HepG2 (cell line): ENCODE data around the gene CYBRD1. TPM values are rescaled to one million over a fixed set of nuclear protein-coding genes. Genes with fewer than 3 reads are reported as not detected.

Experiments used
- ATF7 ChIP-seq, 2 experiments: fragments of 450-650 bp in 1 of 2; sonication (generic) in 1 of 2; formaldehyde crosslinking in 1 of 2; IDR thresholded peaks; 2 replicates each; pipeline versions ENCODE4 v1.4.0 to v1.6.1; 2016 to 2020; ENCODE audit warnings: antibody characterized with exemption in 1 of 2, mild to moderate bottlenecking in 1 of 2, missing genetic modification reagents in 1 of 2
- GLI4 ChIP-seq: sonication (generic); formaldehyde crosslinking; IDR thresholded peaks from 2 replicates; pipeline ENCODE4 v1.5.1; 2020; ENCODE audit warnings: missing genetic modification reagents, mild to moderate bottlenecking, moderate library complexity, borderline replicate concordance
- MEIS2 ChIP-seq: sonication (generic); formaldehyde crosslinking; IDR thresholded peaks from 2 replicates; pipeline ENCODE4 v1.9.0; 2021; ENCODE audit warnings: mild to moderate bottlenecking, missing genetic modification reagents
- NBN ChIP-seq: fragments of 450-650 bp; conservative IDR thresholded peaks from 2 replicates; pipeline ENCODE4 v1.6.1; 2017
- NFE2L1 ChIP-seq: sonication (generic); formaldehyde crosslinking; IDR thresholded peaks from 2 replicates; pipeline ENCODE4 v1.4.0; 2020; ENCODE audit warnings: missing genetic modification reagents, mild to moderate bottlenecking, borderline replicate concordance
- PCBP1 ChIP-seq: fragments of 200-400 bp; formaldehyde crosslinking; IDR thresholded peaks from 2 replicates; pipeline ENCODE4 v1.6.1; 2017; ENCODE audit warnings: mild to moderate bottlenecking, low read depth, low read length, borderline replicate concordance
- RAD21 ChIP-seq: fragments of 450-650 bp; formaldehyde crosslinking; IDR thresholded peaks from 2 replicates; pipeline ENCODE4 v1.5.0; 2020; ENCODE audit warnings: mild to moderate bottlenecking
- TGIF2 ChIP-seq: IDR thresholded peaks from 2 replicates; pipeline ENCODE4 v1.6.1; 2016; ENCODE audit warnings: control low read depth, missing compliant biosample characterization
- ZBTB20 ChIP-seq: sonication (generic); formaldehyde crosslinking; IDR thresholded peaks from 2 replicates; pipeline ENCODE4 v1.8.1; 2023; ENCODE audit warnings: missing genetic modification reagents, low read depth, mild to moderate bottlenecking, borderline replicate concordance
- ZNF24 ChIP-seq: fragments of 450-650 bp; IDR thresholded peaks from 2 replicates; pipeline ENCODE4 v1.6.1; 2017; ENCODE audit warnings: antibody characterized with exemption, mild to moderate bottlenecking
- ZNF34 ChIP-seq: sonication (generic); formaldehyde crosslinking; IDR thresholded peaks from 2 replicates; pipeline ENCODE4 v1.4.0; 2020; ENCODE audit warnings: mild to moderate bottlenecking, missing genetic modification reagents, borderline replicate concordance
- ZNF383 ChIP-seq: sonication (generic); formaldehyde crosslinking; IDR thresholded peaks from 2 replicates; pipeline ENCODE4 v1.4.0; 2020; ENCODE audit warnings: missing genetic modification reagents, mild to moderate bottlenecking, borderline replicate concordance
- ZNF430 ChIP-seq: sonication (generic); formaldehyde crosslinking; IDR thresholded peaks from 2 replicates; pipeline ENCODE4 v1.9.0; 2021; ENCODE audit warnings: mild to moderate bottlenecking, missing genetic modification reagents
- ZNF670 ChIP-seq: sonication (generic); formaldehyde crosslinking; IDR thresholded peaks from 2 replicates; pipeline ENCODE4 v1.8.0; 2022; ENCODE audit warnings: mild to moderate bottlenecking, missing genetic modification reagents, borderline replicate concordance
- polyA plus RNA-seq, 8 experiments: library from polyadenylated mRNA; depleted of rRNA in 3 of 8; stranded (reverse) in 7 of 8; unstranded in 1 of 8; fragments of >200 nt; fragmentation: Illumina TruSeq in 4 of 8; extraction: Trizol in 4 of 8; gene quantifications; 2 replicates each; pipeline versions ENCODE4 v1.2.1 to v1.2.3, GENCODE V29; 2011 to 2016; ENCODE audit warnings: low read depth in 4 of 8, missing spikeins in 1 of 8, mixed read lengths in 1 of 8; ENCODE audit not compliant: insufficient read depth in 1 of 8
- total RNA-seq, 5 experiments: library from RNA; depleted of rRNA; stranded (reverse); fragments of >200 nt; fragmentation: Illumina TruSeq; extraction: Trizol; gene quantifications; 2 replicates each; pipeline ENCODE4 v1.2.3, GENCODE V29; 2016; ENCODE audit warnings: low read depth in 1 of 5
- TF ChIP-seq, protein P1 (sequence below): sonication (generic); formaldehyde crosslinking; IDR thresholded peaks from 2 replicates; pipeline ENCODE4 v1.4.0; 2020; ENCODE audit warnings: missing genetic modification reagents
- TF ChIP-seq, protein P2 (sequence below): sonication (generic); formaldehyde crosslinking; IDR thresholded peaks from 2 replicates; pipeline ENCODE4 v1.8.0; 2023; ENCODE audit warnings: mild to moderate bottlenecking, missing genetic modification reagents
- TF ChIP-seq, protein P3 (sequence below): sonication (generic); formaldehyde crosslinking; IDR thresholded peaks from 2 replicates; pipeline ENCODE4 v1.9.0; 2021; ENCODE audit warnings: mild to moderate bottlenecking, missing genetic modification reagents
- TF ChIP-seq, protein P4 (sequence below): sonication (generic); formaldehyde crosslinking; IDR thresholded peaks from 2 replicates; pipeline ENCODE4 v1.8.0; 2022; ENCODE audit warnings: mild to moderate bottlenecking, missing genetic modification reagents; ENCODE audit not compliant: insufficient replicate concordance

The CYBRD1 gene
- total and polyA plus RNA-seq, 2 of the 13 experiments (the other 11 are each of a cell fraction or from before 2014, with no cell fraction given) = 0.13 to 0.42 TPM

DNA sequence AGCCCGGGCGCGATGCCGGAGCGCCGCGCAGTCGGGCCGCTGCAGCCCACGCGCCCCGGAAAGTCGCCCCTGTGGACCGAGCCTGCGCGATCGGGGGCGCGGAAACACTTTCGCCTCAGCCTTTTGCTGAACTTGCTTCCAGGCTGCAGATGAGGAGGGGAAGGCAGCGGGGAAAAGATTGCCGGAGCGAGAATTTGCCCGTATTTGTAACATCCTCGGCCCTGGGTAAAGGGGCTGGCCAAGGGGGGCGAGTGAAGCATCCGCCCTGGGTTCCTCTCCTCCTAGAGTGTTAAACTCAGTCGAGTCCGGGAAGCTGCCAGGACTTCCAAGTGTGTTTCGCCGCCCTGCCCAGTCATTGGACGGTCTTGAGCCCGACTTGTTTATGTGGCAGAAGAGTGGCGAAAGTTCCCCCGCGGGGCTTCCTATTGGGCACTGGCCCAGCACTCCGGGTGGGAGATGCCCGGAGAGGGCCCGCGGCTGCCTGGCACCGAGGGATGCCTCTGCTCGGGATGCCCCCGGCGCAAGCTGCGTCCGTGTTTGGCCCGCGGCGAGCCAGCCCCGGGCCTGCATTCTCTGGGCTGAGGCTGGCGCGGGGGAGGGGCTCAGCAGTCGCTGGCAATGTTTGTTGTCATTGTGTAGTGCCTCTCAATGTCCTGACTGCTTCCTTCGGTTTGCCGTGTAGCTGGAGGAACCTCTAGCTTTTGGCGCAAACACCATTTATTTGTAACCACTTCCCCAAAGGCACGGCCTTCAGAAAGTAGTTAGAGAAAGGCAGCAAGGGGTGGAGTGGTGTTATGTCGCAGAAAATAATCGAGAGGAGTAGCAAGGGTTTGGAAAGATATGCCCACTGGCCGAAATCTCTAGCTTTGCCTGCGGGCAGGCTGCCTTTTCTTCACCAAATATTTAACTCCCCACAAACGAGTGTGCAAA, 1.1 kb downstream of the CYBRD1 start (continued):
- TF ChIP-seq NBN (no peak), ZNF670 (CRISPR knock-in tag) (no peak), MEIS2 (CRISPR knock-in tag) (no peak), RAD21 (CRISPR knock-in tag) (no peak), ZNF34 (CRISPR knock-in tag) (no peak), PCBP1 (no peak), ZNF24 (no peak), ZNF430 (CRISPR knock-in tag) (no peak), ATF7 (IDR thresholded peaks at IDR 0.05) (no peak), ATF7 (CRISPR knock-in tag; IDR thresholded peaks at IDR 0.05) (no peak), ZNF383 (CRISPR knock-in tag) (no peak), NFE2L1 (no peak), TGIF2 (CRISPR knock-in tag) (no peak), ZBTB20 (CRISPR knock-in tag) (0 out of 2 replicates have a peak, but pooled peaks have one; percentile 11), GLI4 (peak; percentile 54; the same call in 1 of the 2 replicates)
- TF ChIP-seq, protein P1, sequence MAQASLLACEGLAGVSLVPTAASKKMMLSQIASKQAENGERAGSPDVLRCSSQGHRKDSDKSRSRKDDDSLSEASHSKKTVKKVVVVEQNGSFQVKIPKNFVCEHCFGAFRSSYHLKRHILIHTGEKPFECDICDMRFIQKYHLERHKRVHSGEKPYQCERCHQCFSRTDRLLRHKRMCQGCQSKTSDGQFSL (CRISPR knock-in tag) = no peak
- TF ChIP-seq, protein P2, sequence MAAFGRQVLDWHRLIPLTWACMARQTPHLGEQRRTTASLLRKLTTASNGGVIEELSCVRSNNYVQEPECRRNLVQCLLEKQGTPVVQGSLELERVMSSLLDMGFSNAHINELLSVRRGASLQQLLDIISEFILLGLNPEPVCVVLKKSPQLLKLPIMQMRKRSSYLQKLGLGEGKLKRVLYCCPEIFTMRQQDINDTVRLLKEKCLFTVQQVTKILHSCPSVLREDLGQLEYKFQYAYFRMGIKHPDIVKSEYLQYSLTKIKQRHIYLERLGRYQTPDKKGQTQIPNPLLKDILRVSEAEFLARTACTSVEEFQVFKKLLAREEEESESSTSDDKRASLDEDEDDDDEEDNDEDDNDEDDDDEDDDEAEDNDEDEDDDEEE (CRISPR knock-in tag) = peak; percentile 76
- TF ChIP-seq, protein P3, sequence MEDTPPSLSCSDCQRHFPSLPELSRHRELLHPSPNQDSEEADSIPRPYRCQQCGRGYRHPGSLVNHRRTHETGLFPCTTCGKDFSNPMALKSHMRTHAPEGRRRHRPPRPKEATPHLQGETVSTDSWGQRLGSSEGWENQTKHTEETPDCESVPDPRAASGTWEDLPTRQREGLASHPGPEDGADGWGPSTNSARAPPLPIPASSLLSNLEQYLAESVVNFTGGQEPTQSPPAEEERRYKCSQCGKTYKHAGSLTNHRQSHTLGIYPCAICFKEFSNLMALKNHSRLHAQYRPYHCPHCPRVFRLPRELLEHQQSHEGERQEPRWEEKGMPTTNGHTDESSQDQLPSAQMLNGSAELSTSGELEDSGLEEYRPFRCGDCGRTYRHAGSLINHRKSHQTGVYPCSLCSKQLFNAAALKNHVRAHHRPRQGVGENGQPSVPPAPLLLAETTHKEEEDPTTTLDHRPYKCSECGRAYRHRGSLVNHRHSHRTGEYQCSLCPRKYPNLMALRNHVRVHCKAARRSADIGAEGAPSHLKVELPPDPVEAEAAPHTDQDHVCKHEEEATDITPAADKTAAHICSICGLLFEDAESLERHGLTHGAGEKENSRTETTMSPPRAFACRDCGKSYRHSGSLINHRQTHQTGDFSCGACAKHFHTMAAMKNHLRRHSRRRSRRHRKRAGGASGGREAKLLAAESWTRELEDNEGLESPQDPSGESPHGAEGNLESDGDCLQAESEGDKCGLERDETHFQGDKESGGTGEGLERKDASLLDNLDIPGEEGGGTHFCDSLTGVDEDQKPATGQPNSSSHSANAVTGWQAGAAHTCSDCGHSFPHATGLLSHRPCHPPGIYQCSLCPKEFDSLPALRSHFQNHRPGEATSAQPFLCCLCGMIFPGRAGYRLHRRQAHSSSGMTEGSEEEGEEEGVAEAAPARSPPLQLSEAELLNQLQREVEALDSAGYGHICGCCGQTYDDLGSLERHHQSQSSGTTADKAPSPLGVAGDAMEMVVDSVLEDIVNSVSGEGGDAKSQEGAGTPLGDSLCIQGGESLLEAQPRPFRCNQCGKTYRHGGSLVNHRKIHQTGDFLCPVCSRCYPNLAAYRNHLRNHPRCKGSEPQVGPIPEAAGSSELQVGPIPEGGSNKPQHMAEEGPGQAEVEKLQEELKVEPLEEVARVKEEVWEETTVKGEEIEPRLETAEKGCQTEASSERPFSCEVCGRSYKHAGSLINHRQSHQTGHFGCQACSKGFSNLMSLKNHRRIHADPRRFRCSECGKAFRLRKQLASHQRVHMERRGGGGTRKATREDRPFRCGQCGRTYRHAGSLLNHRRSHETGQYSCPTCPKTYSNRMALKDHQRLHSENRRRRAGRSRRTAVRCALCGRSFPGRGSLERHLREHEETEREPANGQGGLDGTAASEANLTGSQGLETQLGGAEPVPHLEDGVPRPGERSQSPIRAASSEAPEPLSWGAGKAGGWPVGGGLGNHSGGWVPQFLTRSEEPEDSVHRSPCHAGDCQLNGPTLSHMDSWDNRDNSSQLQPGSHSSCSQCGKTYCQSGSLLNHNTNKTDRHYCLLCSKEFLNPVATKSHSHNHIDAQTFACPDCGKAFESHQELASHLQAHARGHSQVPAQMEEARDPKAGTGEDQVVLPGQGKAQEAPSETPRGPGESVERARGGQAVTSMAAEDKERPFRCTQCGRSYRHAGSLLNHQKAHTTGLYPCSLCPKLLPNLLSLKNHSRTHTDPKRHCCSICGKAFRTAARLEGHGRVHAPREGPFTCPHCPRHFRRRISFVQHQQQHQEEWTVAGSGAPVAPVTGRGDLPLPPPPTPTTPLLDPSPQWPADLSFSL = peak; percentile 89
- TF ChIP-seq, protein P4, sequence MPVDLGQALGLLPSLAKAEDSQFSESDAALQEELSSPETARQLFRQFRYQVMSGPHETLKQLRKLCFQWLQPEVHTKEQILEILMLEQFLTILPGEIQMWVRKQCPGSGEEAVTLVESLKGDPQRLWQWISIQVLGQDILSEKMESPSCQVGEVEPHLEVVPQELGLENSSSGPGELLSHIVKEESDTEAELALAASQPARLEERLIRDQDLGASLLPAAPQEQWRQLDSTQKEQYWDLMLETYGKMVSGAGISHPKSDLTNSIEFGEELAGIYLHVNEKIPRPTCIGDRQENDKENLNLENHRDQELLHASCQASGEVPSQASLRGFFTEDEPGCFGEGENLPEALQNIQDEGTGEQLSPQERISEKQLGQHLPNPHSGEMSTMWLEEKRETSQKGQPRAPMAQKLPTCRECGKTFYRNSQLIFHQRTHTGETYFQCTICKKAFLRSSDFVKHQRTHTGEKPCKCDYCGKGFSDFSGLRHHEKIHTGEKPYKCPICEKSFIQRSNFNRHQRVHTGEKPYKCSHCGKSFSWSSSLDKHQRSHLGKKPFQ (CRISPR knock-in tag) = no peak
